GM21423 (cell line): ENCODE measurements around the gene PRR33.
"Not testable (repeated sequence)": the region's sequence is repeated elsewhere in the genome, so short reads cannot be mapped to it uniquely, and the experiment has no call there.

Experiments used
- ATAC-seq: cut with Tn5 transposase; IDR thresholded peaks from one replicate; pipeline ENCODE4 v1.9.1; 2021; ENCODE audit warnings: mild to moderate bottlenecking, moderate library complexity; ENCODE audit not compliant: unreplicated experiment

PRR33 gene

GRCh38 chr11:1891831-1892115 is at the start of gene PRR33:
Gene PRR33 (minus strand): TSS chr11:1891895. CDS start chr11:1890584, 1,311 bp downstream.
- ATAC-seq = no peak

- ATAC-seq = not testable (repeated sequence)
Observed at GRCh38 chr11:1939788-1940187, 48.1 kb upstream of the PRR33 start.

- ATAC-seq = no peak
Observed at GRCh38 chr11:1939006-1939625, 47.4 kb upstream of the PRR33 start.

GRCh38 chr11:1938343-1939005 is 46.8 kb upstream of the PRR33 start:
- no peak for ATAC-seq

GRCh38 chr11:1937616-1938342 is 46.1 kb upstream of the PRR33 start:
- no peak for ATAC-seq

- no peak for ATAC-seq
Observed at GRCh38 chr11:1936781-1937615, 45.3 kb upstream of the PRR33 start.

GRCh38 chr11:1936072-1936780 is 44.5 kb upstream of the PRR33 start:
- ATAC-seq = no peak

- no peak for ATAC-seq
Observed at GRCh38 chr11:1935156-1936071, 43.7 kb upstream of the PRR33 start.

- no peak for ATAC-seq
Observed at GRCh38 chr11:1934335-1935155, 42.9 kb upstream of the PRR33 start.

- ATAC-seq = no peak
Observed at GRCh38 chr11:1933416-1934334, 42.0 kb upstream of the PRR33 start.

- ATAC-seq = no peak
Observed at GRCh38 chr11:1932681-1933080, 41.0 kb upstream of the PRR33 start.

- ATAC-seq = no peak
Observed at GRCh38 chr11:1932105-1932480, 40.4 kb upstream of the PRR33 start.

- ATAC-seq = no peak
Observed at GRCh38 chr11:1931341-1932104, 39.8 kb upstream of the PRR33 start.

GRCh38 chr11:1930462-1930830 is 38.8 kb upstream of the PRR33 start:
- ATAC-seq = no peak

- no peak for ATAC-seq
Observed at GRCh38 chr11:1929621-1930461, 38.1 kb upstream of the PRR33 start.

- no peak for ATAC-seq
Observed at GRCh38 chr11:1928891-1929541, 37.3 kb upstream of the PRR33 start.
